GM19025 (cell line): ENCODE results near the gene ZNF608.

Source experiments
- ATAC-seq: cut with Tn5 transposase; IDR thresholded peaks from one replicate; pipeline ENCODE4 v1.9.1; 2021; ENCODE audit warnings: mild to moderate bottlenecking, low read depth, moderate library complexity; ENCODE audit not compliant: unreplicated experiment

The ZNF608 gene, protein sequence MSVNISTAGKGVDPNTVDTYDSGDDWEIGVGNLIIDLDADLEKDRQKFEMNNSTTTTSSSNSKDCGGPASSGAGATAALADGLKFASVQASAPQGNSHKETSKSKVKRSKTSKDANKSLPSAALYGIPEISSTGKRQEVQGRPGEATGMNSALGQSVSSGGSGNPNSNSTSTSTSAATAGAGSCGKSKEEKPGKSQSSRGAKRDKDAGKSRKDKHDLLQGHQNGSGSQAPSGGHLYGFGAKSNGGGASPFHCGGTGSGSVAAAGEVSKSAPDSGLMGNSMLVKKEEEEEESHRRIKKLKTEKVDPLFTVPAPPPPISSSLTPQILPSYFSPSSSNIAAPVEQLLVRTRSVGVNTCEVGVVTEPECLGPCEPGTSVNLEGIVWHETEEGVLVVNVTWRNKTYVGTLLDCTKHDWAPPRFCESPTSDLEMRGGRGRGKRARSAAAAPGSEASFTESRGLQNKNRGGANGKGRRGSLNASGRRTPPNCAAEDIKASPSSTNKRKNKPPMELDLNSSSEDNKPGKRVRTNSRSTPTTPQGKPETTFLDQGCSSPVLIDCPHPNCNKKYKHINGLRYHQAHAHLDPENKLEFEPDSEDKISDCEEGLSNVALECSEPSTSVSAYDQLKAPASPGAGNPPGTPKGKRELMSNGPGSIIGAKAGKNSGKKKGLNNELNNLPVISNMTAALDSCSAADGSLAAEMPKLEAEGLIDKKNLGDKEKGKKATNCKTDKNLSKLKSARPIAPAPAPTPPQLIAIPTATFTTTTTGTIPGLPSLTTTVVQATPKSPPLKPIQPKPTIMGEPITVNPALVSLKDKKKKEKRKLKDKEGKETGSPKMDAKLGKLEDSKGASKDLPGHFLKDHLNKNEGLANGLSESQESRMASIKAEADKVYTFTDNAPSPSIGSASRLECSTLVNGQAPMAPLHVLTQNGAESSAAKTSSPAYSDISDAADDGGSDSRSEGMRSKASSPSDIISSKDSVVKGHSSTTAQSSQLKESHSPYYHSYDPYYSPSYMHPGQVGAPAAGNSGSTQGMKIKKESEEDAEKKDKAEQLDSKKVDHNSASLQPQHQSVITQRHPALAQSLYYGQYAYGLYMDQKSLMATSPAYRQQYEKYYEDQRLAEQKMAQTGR (N-terminal part only)

DNA sequence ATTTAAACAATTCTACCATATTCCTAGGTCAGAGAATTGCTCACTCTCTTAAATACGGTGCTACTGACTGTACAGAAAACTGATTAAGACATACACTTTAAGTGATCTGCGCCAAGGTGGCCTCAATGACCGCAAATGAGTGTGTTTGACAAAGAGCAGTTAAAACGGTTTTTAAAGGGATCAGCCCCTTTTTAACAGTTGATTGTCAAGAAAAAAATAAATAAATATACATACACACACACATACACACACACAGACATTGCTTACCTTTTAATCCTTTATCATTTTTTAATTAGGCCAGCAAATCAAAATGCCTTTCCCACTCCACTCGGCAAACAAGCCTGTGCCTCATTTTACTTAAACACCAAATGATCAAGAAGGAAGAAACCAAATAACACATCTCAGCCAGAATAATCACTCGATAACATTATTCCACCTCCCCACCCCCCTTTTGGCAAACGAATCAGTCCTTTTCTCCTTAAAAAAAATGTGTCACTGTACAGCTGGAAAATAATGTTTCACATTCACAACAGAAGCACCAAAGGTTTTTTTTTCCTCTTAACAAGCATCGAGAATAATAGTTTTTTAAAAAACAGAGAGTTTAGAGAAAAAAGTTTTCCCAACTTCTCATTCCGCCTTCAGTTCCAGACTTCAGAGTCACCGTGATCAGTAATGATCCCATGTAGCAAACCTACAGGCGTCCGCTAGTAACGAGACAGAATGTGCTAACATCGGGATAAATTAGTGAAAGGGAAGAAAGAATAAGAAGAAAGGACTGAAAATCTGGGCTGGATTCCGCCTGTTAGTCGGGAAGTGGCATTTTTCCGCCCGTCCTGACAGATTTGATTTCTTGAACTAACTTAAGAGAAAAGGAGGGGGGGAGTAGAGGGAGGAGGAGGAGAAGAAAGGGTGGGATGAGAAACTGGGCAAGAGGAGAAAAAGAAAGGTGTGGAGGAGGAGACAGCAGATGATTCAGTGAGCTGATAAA lies at the start of gene ZNF608:
Gene ZNF608, minus strand, starts transcription at position 712 of the 988 bp plus-strand sequence. CDS start 1,650 bp downstream, outside the sequence.
- ATAC-seq, result no peak

DNA sequence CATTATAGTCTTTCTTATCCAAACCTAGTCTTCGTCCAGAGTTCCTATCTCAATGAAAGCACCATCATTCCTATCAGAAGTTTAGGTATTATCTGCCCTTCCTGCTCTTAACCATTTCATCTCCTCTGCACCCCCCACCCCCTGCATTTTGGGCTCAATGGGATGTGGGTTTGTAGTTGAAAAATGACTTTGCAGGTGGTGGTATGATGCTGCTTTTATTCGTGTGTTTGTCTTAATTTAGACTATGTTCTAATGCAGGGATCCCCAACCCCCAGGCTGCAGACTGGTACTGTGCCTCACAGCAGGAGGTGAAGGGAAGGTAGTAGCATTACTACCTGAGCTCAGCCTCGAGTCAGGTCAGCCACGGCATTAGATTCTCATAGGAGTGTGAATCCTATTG lies 49.4 kb upstream of the ZNF608 start:
- no peak for ATAC-seq

GRCh38 chr5:124790895-124791732 lies 44.7 kb upstream of the ZNF608 start:
- ATAC-seq, result no peak

DNA sequence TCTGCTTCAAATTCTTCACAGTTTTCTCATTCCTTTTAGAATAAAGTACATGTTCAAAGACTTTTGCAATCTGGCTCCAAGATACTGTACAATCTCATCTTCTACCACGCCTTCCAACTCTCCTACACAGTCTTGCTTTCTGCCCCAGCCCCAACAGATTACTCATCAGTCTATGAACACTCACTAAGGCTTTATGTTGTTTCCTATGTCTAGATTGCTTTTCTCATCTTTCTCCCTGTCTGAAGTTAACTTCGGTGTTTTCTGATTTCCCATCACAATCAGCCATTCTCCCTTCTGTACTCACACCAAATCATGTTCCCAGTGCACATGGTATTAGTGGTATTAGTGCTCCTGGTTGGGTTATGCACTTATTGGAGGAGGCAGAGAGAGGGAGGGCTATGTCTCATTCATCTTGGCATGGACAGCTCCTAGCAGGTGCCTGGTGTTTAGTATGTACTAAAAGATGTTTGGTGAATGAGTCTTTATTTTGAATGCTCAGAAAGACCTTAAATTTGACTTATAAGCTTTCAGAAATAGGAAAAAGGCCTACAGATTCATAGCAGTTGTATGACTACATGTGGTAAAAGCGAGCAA lies 44.0 kb upstream of the ZNF608 start:
- no peak for ATAC-seq

- no peak for ATAC-seq
Observed at GRCh38 chr5:124789104-124789605, 42.7 kb upstream of the ZNF608 start.

- no peak for ATAC-seq
Observed at GRCh38 chr5:124783794-124784193, 37.4 kb upstream of the ZNF608 start.

- ATAC-seq, result no peak
Observed at GRCh38 chr5:124783285-124783684, 36.8 kb upstream of the ZNF608 start.

- ATAC-seq, result no peak
Observed at GRCh38 chr5:124782262-124782661, 35.8 kb upstream of the ZNF608 start.

DNA sequence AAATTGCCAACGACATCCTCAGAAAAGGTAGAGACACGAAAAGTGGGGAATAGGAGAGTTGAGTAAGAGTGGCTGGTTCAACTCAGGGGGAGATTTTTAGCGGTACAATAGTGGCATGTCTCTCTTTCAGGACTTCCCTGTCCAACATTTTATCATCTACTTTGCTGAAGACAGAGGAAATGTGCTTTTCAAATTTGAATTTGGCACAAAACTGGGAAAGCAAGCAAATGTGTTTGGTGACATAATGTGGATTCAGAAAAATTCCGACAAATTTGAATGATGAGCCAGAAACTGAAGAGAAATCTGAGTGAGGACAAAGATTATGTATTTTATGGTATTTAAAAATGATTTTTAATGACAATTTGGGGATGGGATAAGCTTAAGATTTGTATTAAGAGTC lies 33.6 kb upstream of the ZNF608 start:
- ATAC-seq, result no peak

DNA sequence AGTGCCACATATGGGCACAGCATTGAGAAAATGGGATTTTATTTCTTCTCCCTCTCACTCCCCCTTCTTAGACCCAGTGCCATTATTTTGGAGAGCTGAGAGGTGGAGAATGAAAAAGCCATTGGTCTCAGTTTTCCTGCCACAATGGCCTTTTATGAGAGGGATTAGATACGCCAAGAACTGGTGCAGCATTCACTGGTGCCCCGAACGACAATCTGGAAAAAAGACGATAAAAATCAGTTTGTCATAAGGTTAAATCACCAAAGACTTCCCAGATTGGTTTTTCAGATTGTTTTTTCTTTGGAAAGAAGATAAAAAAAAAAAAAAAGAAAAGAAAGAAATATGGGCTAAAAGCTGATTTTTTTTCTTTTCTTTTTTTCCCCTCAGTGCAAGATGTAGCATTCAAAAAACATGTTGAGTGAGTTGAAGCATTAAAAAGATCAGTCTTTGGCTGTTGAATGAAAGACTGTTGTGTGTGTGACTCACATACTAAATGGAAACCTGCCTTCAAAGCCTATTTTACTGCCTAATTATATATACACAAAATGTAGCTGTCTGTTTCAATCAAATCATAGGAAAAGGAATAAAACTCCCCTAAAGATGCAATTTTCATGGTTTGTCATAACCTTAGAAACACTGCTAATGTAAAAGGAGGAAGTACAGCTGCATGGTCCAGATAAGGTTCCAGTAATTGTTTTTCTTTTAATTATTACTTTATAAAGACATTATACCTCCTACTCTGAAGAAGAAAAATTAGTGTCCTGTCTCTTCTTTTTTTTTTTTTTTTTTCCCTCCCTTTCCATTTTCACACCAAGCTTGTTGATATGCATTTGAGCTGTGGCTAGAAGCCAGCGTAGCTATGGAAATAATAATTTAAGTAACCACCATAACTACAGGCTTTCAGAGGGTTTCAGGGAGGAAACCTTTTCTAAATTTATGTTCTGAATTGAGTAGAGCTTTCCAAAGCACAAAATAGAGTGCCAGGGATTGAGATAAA lies 27.2 kb upstream of the ZNF608 start:
- ATAC-seq, result no peak

GRCh38 chr5:124772457-124773200 lies 26.2 kb upstream of the ZNF608 start:
- ATAC-seq, result no peak

- ATAC-seq, result no peak
Observed at GRCh38 chr5:124771761-124772160, 25.3 kb upstream of the ZNF608 start.

- no peak for ATAC-seq
Observed at GRCh38 chr5:124764992-124765611, 18.7 kb upstream of the ZNF608 start.

GRCh38 chr5:124764585-124764984 lies 18.1 kb upstream of the ZNF608 start:
- no peak for ATAC-seq

DNA sequence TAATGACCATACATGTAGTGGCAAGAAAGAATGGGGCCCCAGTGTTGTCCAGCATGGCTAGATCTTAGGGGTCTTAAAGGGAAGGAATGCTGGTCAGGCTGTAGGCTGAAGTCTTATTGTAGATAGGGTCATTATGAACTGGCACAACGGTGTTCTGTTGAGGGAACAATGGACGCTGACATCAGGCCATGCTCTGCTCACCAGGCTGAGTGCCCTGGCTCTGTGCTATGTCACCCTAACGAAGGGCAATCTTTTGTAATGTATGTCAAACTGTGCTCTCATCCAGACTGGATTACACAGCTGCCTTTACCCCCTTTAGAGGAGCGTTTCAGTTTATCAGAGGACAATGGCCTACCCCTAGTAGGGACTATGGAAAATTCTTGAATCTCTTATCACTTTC lies 14.6 kb upstream of the ZNF608 start:
- ATAC-seq, result no peak

GRCh38 chr5:124760608-124761007 lies 14.2 kb upstream of the ZNF608 start:
- ATAC-seq, result no peak
